ENCODE data around the gene MAPK4. TPM values are rescaled to one million over a fixed set of nuclear protein-coding genes. Genes with fewer than 3 reads are reported as not detected.

Gene MAPK4
- total and polyA plus RNA-seq, 10 of the 15 experiments (the other 5 are each of a cell fraction or from before 2014, with no cell fraction given), result 0.03 to 0.11 (median 0.06) TPM; not detected in 4

- no peaks in the 10 kb centered on the region for H3K9me3 ChIP-seq (replicated peaks; ENCODE audit: control insufficient read depth, insufficient read depth, low read length)
- no peaks in the 10 kb centered on the region; a peak in 2 of 4 replicates for H3K27me3 ChIP-seq (replicated peaks in 1 of 2; ENCODE audit: control insufficient read depth in 2 of 2, insufficient read depth in 2 of 2, low read length in 1 of 2)
- H3K27ac ChIP-seq (ENCODE audit: control insufficient read depth, insufficient read depth), result no peak overlapping the region
- ChIA-PET RAD21 (ENCODE audit: unreplicated experiment) (no interaction called here), POLR2A (no interaction called here), SMC1A (ENCODE audit: uncharacterized antibody, unreplicated experiment) (no interaction called here), CTCF (no interaction called here)
- no peak for DNase-seq (ENCODE audit: low read depth, low spot score)
- no peak overlapping the region for H3K9ac ChIP-seq (ENCODE audit: control insufficient read depth, insufficient read depth, low read length)
- in situ Hi-C loops (cut with MboI) (no loop called here), intact Hi-C loops (cut with micrococcal nuclease; ENCODE audit: unreplicated experiment) (no loop called here)
- H3K4me1 ChIP-seq (ENCODE audit: control insufficient read depth, insufficient read depth, low read length), result no peaks in the 10 kb centered on the region
- FAIRE-seq, result no peak
- no peaks in the 10 kb centered on the region for H4K20me1 ChIP-seq (ENCODE audit: control insufficient read depth, insufficient read depth)
- ATAC-seq, result no peak
- no peak overlapping the region for H2AFZ ChIP-seq (ENCODE audit: control insufficient read depth, low read depth, low read length)
- no peaks in the 10 kb centered on the region for H3K79me2 ChIP-seq (ENCODE audit: control insufficient read depth, insufficient read depth, low read length)
- no peaks in the 10 kb centered on the region for H3K36me3 ChIP-seq (ENCODE audit: control insufficient read depth in 2 of 2, insufficient read depth in 2 of 2, low read length in 1 of 2)
- no TSS peak for BruUV-seq (replicated peaks)
- H3K4me2 ChIP-seq (ENCODE audit: control insufficient read depth, insufficient read depth), result no peak overlapping the region
- no peak for TF ChIP-seq SMAD5 (IDR thresholded peaks at IDR 0.05; ENCODE audit: low read depth)
- TF ChIP-seq RCOR1 (conservative IDR thresholded peaks at IDR 0.05; ENCODE audit: low read depth, low read length), result no peak
- no peak for TF ChIP-seq SMAD1 (IDR thresholded peaks at IDR 0.05; ENCODE audit: low read depth, partially characterized antibody)
- no peak for TF ChIP-seq FOXK2 (IDR thresholded peaks at IDR 0.05)
- TF ChIP-seq, protein P1, sequence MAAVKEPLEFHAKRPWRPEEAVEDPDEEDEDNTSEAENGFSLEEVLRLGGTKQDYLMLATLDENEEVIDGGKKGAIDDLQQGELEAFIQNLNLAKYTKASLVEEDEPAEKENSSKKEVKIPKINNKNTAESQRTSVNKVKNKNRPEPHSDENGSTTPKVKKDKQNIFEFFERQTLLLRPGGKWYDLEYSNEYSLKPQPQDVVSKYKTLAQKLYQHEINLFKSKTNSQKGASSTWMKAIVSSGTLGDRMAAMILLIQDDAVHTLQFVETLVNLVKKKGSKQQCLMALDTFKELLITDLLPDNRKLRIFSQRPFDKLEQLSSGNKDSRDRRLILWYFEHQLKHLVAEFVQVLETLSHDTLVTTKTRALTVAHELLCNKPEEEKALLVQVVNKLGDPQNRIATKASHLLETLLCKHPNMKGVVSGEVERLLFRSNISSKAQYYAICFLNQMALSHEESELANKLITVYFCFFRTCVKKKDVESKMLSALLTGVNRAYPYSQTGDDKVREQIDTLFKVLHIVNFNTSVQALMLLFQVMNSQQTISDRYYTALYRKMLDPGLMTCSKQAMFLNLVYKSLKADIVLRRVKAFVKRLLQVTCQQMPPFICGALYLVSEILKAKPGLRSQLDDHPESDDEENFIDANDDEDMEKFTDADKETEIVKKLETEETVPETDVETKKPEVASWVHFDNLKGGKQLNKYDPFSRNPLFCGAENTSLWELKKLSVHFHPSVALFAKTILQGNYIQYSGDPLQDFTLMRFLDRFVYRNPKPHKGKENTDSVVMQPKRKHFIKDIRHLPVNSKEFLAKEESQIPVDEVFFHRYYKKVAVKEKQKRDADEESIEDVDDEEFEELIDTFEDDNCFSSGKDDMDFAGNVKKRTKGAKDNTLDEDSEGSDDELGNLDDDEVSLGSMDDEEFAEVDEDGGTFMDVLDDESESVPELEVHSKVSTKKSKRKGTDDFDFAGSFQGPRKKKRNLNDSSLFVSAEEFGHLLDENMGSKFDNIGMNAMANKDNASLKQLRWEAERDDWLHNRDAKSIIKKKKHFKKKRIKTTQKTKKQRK (IDR thresholded peaks at IDR 0.05; ENCODE audit: low read depth, low read length), result no peak
- TF ChIP-seq, protein P2, sequence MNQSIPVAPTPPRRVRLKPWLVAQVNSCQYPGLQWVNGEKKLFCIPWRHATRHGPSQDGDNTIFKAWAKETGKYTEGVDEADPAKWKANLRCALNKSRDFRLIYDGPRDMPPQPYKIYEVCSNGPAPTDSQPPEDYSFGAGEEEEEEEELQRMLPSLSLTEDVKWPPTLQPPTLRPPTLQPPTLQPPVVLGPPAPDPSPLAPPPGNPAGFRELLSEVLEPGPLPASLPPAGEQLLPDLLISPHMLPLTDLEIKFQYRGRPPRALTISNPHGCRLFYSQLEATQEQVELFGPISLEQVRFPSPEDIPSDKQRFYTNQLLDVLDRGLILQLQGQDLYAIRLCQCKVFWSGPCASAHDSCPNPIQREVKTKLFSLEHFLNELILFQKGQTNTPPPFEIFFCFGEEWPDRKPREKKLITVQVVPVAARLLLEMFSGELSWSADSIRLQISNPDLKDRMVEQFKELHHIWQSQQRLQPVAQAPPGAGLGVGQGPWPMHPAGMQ (IDR thresholded peaks at IDR 0.05; ENCODE audit: borderline replicate concordance), result no peak
- TF ChIP-seq RAD51 (IDR thresholded peaks at IDR 0.05), result no peak
- no peak for TF ChIP-seq EED (IDR thresholded peaks at IDR 0.05; ENCODE audit: low read depth)
- no peak for TF ChIP-seq ZNF622 (IDR thresholded peaks at IDR 0.05)
- TF ChIP-seq NFYB (IDR thresholded peaks at IDR 0.05; ENCODE audit: insufficient read depth, low read depth, low read length), result no peak
- no peak for TF ChIP-seq CTCF (IDR thresholded peaks at IDR 0.05 in 2 of 3, conservative IDR thresholded peaks at IDR 0.05 in 1 of 3; ENCODE audit: control insufficient read depth in 2 of 3, extremely low read depth in 1 of 3, insufficient read depth in 1 of 3, low read depth in 3 of 3, low read length in 3 of 3)
- TF ChIP-seq ZNF217 (IDR thresholded peaks at IDR 0.05), result no peak
- TF ChIP-seq SUPT20H (IDR thresholded peaks at IDR 0.05; ENCODE audit: borderline replicate concordance, control insufficient read depth, low read depth, low read length), result no peak
- TF ChIP-seq GABPA (IDR thresholded peaks at IDR 0.05; ENCODE audit: low read depth), result no peak
- TF ChIP-seq SP1 (IDR thresholded peaks at IDR 0.05; ENCODE audit: low read depth, low read length), result no peak
- TF ChIP-seq ETV6 (conservative IDR thresholded peaks at IDR 0.05 in 1 of 2, IDR thresholded peaks at IDR 0.05 in 1 of 2; ENCODE audit: borderline replicate concordance in 1 of 2, low read depth in 1 of 2), result no peak
- TF ChIP-seq MTA3 (IDR thresholded peaks at IDR 0.05; ENCODE audit: borderline replicate concordance, low read length), result no peak
- no peak for TF ChIP-seq SPI1 (IDR thresholded peaks at IDR 0.05; ENCODE audit: borderline replicate concordance, insufficient read depth, low read depth, low read length)
- TF ChIP-seq ASH2L (IDR thresholded peaks at IDR 0.05; ENCODE audit: borderline replicate concordance, low read depth), result no peak
- H3K4me3 ChIP-seq, result no peak overlapping the region
- WGBS (ENCODE audit: insufficient coverage, insufficient replicate concordance, low lambda C conversion rate, missing lambda C conversion rate), result 65% methylated on average over 14 of the region's 14 CpGs
These were observed 215.8 kb downstream of the MAPK4 start for GRCh38 chr18:50775726-50776125.

Measured in GM12878 (cell line).